Right cardiac atrium (tissue), 5 donors: ENCODE measurements around the gene GCNA. TPM values are rescaled to one million over a fixed set of nuclear protein-coding genes. Genes with fewer than 3 reads are reported as not detected.

Experiments used
- ATAC-seq, 2 donors: fragments of 200-7000 bp; cut with Tn5 transposase; one replicate each; pipeline versions ENCODE4 v1.8.0 to v1.9.1; 2020; ENCODE audit warnings: moderate library complexity in 2 of 2, mild to moderate bottlenecking in 1 of 2
- DNase-seq, 3 donors: peaks; one replicate each; pipeline ENCODE4 v3.0.0-alpha.2; 2020
- H3K27ac ChIP-seq: one replicate; pipeline ENCODE4 v1.5.1; 2013; ENCODE audit warnings: mild to moderate bottlenecking, low read length, control low read depth, moderate library complexity
- H3K27me3 ChIP-seq: one replicate; pipeline ENCODE4 v1.6.1; 2013; ENCODE audit not compliant: control insufficient read depth, insufficient read depth
- H3K4me1 ChIP-seq: one replicate; pipeline ENCODE4 v1.6.1; 2013; ENCODE audit warnings: low read length; ENCODE audit not compliant: control insufficient read depth, insufficient read depth
- H3K4me3 ChIP-seq: one replicate; pipeline ENCODE4 v1.5.1; 2013; ENCODE audit warnings: low read length, control low read depth
- H3K9me3 ChIP-seq: one replicate; pipeline ENCODE4 v1.6.1; 2013; ENCODE audit warnings: low read length; ENCODE audit not compliant: control insufficient read depth
- WGBS: extraction: QIAGEN DNeasy Blood & Tissue Kit; methylation state at CpG from one replicate; pipeline ENCODE4 v1.1.7; 2013; 5-methylcytosine and 5-hydroxymethylcytosine counted together
- intact Hi-C, 4 donors: fragments of 100-400 bp; cut with DNase I; formaldehyde crosslinking; loops; one replicate each; pipeline versions ENCODE4 v1.11.0 to v1.14.0; 2022 to 2023
- polyA plus RNA-seq: library from polyadenylated mRNA; stranded (reverse); fragments of 200-250 nt; gene quantifications from one replicate; pipeline ENCODE4 v1.2.3, GENCODE V29; 2013
- total RNA-seq, 4 donors: library from RNA; stranded (reverse); fragmentation: NEBNext Ultra II Directional; extraction: Animal tissue kit (Norgen Biotek cat#: 25700); gene quantifications; one replicate each; pipeline ENCODE4 v1.2.1, GENCODE V29; 2021
- donor health status: healthy with polysubstance abuse.
- donor health status: DM: no; HTN: yes; CAD: no.
- donor health status: DM: no; HTN: no; CAD: no.
- donor health status: DM: no; HTN: yes; CAD: no; lungs with severe emphysema.
- donor health status: DM: yes; HTN: yes; CAD: no.

The GCNA gene
- total and polyA plus RNA-seq, 5 donors = 0.81 to 2.0 (median 1.6) TPM

GRCh38 chrX:71540801-71541200, 37.4 kb upstream of the GCNA start:
- Histone ChIP-seq H3K27ac (peak overlapping the region; percentile 27), H3K4me1 (peaks cover 7% of the 10 kb centered on the region), H3K27me3 (no peaks in the 10 kb centered on the region), H3K4me3 (no peak overlapping the region), H3K9me3 (no peaks in the 10 kb centered on the region)
- ATAC-seq (peak in 1 of 2 donors; percentile 8), DNase-seq (no peak)
- WGBS = 59% methylated on average over 3 of the region's 3 CpGs
- intact Hi-C loops = loop anchor here in 1 of 4 donors (10.0 kb wide), 1 partner anchor 66 kb away; no protein-coding TSS in a partner anchor

- Histone ChIP-seq H3K4me3 (peak overlapping the region; percentile 28), H3K4me1 (peaks cover 7% of the 10 kb centered on the region), H3K27ac (no peak overlapping the region), H3K27me3 (no peaks in the 10 kb centered on the region), H3K9me3 (no peaks in the 10 kb centered on the region)
- WGBS = 36% methylated on average over 8 of the region's 8 CpGs
- DNase-seq (no peak), ATAC-seq (peak in 1 of 2 donors; percentile 29)
- intact Hi-C loops = loop anchor here in 1 of 4 donors (10.0 kb wide), 1 partner anchor 67 kb away; no protein-coding TSS in a partner anchor
Observed at GRCh38 chrX:71541210-71542022, 36.8 kb upstream of the GCNA start.

- Histone ChIP-seq H3K27me3 (no peaks in the 10 kb centered on the region), H3K9me3 (no peaks in the 10 kb centered on the region), H3K4me3 (no peak overlapping the region), H3K27ac (no peak overlapping the region), H3K4me1 (peaks cover 7% of the 10 kb centered on the region)
- intact Hi-C loops = loop anchor here in 1 of 4 donors (10.0 kb wide), 1 partner anchor 68 kb away; no protein-coding TSS in a partner anchor
- no peak for ATAC-seq
- DNase-seq = no peak
- 68% methylated on average over 1 of the region's 1 CpG for WGBS
Observed at GRCh38 chrX:71542411-71542810, 35.8 kb upstream of the GCNA start.

- Histone ChIP-seq H3K9me3 (no peaks in the 10 kb centered on the region), H3K4me1 (peaks cover 6% of the 10 kb centered on the region), H3K4me3 (no peak overlapping the region), H3K27me3 (no peaks in the 10 kb centered on the region), H3K27ac (peak overlapping the region; percentile 27)
- no peak for DNase-seq
- no peak for ATAC-seq
- intact Hi-C loops = loop anchor here in 1 of 4 donors (10.0 kb wide), 1 partner anchor 68 kb away; no protein-coding TSS in a partner anchor
- 76% methylated on average over 2 of the region's 2 CpGs for WGBS
Observed at GRCh38 chrX:71542825-71543224, 35.4 kb upstream of the GCNA start.

GRCh38 chrX:71543316-71543715, 34.9 kb upstream of the GCNA start:
- H3K27ac ChIP-seq = no peak overlapping the region
- no peaks in the 10 kb centered on the region for H3K27me3 ChIP-seq
- 29% methylated on average over 2 of the region's 2 CpGs for WGBS
- intact Hi-C loops = loop anchor here in 1 of 4 donors (10.0 kb wide), 1 partner anchor 69 kb away; no protein-coding TSS in a partner anchor
- peak; percentile 45 to 69 for ATAC-seq
- H3K4me3 ChIP-seq = no peak overlapping the region
- H3K9me3 ChIP-seq = no peaks in the 10 kb centered on the region
- DNase-seq = no peak
- H3K4me1 ChIP-seq = peaks cover 6% of the 10 kb centered on the region

- no peak for DNase-seq
- WGBS = 90% methylated on average over 7 of the region's 7 CpGs
- Histone ChIP-seq H3K4me3 (no peak overlapping the region), H3K9me3 (no peaks in the 10 kb centered on the region), H3K27me3 (no peaks in the 10 kb centered on the region), H3K27ac (no peak overlapping the region), H3K4me1 (peaks cover 6% of the 10 kb centered on the region)
- intact Hi-C loops = loop anchor here in 1 of 4 donors (10.0 kb wide), 1 partner anchor 71 kb away; no protein-coding TSS in a partner anchor
- no peak for ATAC-seq
Observed at GRCh38 chrX:71545364-71545763, 32.9 kb upstream of the GCNA start.

GRCh38 chrX:71546879-71547278, 31.4 kb upstream of the GCNA start:
- H3K27ac ChIP-seq = no peak overlapping the region
- intact Hi-C loops = loop anchor here in 1 of 4 donors (10.0 kb wide), 1 partner anchor 72 kb away; no protein-coding TSS in a partner anchor

GRCh38 chrX:71547339-71547738, 30.9 kb upstream of the GCNA start:
- 96% methylated on average over 7 of the region's 7 CpGs for WGBS
- Histone ChIP-seq H3K9me3 (no peaks in the 10 kb centered on the region), H3K4me3 (no peak overlapping the region), H3K27ac (no peak overlapping the region), H3K4me1 (peaks cover 6% of the 10 kb centered on the region), H3K27me3 (no peaks in the 10 kb centered on the region)
- DNase-seq (no peak), ATAC-seq (no peak)
- intact Hi-C loops = loop anchor here in 1 of 4 donors (10.0 kb wide), 1 partner anchor 73 kb away; no protein-coding TSS in a partner anchor

More at GRCh38 chrX:71546879-71547278, 31.4 kb upstream of the GCNA start:
- H3K27me3 ChIP-seq = no peaks in the 10 kb centered on the region
- no peak for DNase-seq
- no peak overlapping the region for H3K4me3 ChIP-seq
- 90% methylated on average over 13 of the region's 13 CpGs for WGBS
- peaks cover 6% of the 10 kb centered on the region for H3K4me1 ChIP-seq
- ATAC-seq = no peak
- no peaks in the 10 kb centered on the region for H3K9me3 ChIP-seq

GRCh38 chrX:71549986-71550385, 28.3 kb upstream of the GCNA start:
- H3K9me3 ChIP-seq = no peaks in the 10 kb centered on the region
- H3K4me1 ChIP-seq = peaks cover 2% of the 10 kb centered on the region
- no peak for ATAC-seq
- intact Hi-C loops = loop anchor here in 1 of 4 donors (10.0 kb wide), 2 partner anchors 75 to 155 kb away; no protein-coding TSS in a partner anchor
- no peaks in the 10 kb centered on the region for H3K27me3 ChIP-seq
- no peak for DNase-seq
- WGBS = 76% methylated on average over 1 of the region's 1 CpG
- no peak overlapping the region for H3K4me3 ChIP-seq
- H3K27ac ChIP-seq = no peak overlapping the region

- H3K9me3 ChIP-seq = no peaks in the 10 kb centered on the region
- H3K4me1 ChIP-seq = no peaks in the 10 kb centered on the region
- intact Hi-C loops = loop anchor here in 1 of 4 donors (10.0 kb wide), 1 partner anchor 156 kb away; no protein-coding TSS in a partner anchor
- ATAC-seq = no peak
- H3K4me3 ChIP-seq = no peak overlapping the region
- 52% methylated on average over 3 of the region's 3 CpGs for WGBS
- no peak for DNase-seq
- no peaks in the 10 kb centered on the region for H3K27me3 ChIP-seq
- H3K27ac ChIP-seq = no peak overlapping the region
Observed at GRCh38 chrX:71550578-71550977, 27.7 kb upstream of the GCNA start.

GRCh38 chrX:71556036-71556435, 22.2 kb upstream of the GCNA start:
- Histone ChIP-seq H3K9me3 (no peaks in the 10 kb centered on the region), H3K27me3 (no peaks in the 10 kb centered on the region), H3K4me3 (no peak overlapping the region), H3K27ac (no peak overlapping the region), H3K4me1 (no peaks in the 10 kb centered on the region)
- no peak for ATAC-seq
- no peak for DNase-seq
- 82% methylated on average over 3 of the region's 3 CpGs for WGBS
- intact Hi-C loops = loop anchor here in 1 of 4 donors (10.0 kb wide), 1 partner anchor 161 kb away; no protein-coding TSS in a partner anchor
